GM18861 (cell line): Measurements from ENCODE around the gene NISCH.

Experiments
- ATAC-seq: cut with Tn5 transposase; IDR thresholded peaks from one replicate; pipeline ENCODE4 v1.9.1; 2021; ENCODE audit not compliant: unreplicated experiment

The NISCH gene

GRCh38 chr3:52455283-52456168, at the start of gene NISCH:
TSS of gene NISCH (plus strand) at chr3:52455604. CDS start at chr3:52455642, 38 bp downstream.
- peak; percentile 70 for ATAC-seq

DNA sequence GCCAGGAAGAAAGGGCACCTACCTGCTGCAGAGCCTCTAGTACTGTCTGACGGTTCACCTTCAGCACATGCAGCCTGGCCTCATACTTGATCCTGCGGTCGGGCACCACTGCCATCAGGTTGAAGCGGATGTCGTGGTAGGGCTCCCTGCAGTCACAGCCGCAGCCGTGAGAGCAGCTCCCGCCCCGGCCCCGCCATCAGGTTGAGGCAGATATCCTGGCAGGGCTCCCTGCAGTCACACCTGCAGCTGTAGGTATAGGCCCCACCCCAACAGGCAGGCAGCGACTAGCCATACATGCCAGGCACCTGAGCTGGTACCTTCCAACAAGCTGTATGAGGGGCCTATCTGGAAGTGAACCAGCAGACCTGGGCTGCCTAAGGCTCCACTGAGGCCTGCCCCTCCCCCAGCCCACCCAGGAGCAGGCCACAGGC, 49.2 kb upstream of the NISCH start:
- no peak for ATAC-seq

- ATAC-seq, result no peak
Measured at GRCh38 chr3:52406791-52407510, 48.5 kb upstream of the NISCH start.

GRCh38 chr3:52407779-52408178, 47.6 kb upstream of the NISCH start:
- ATAC-seq, result no peak

DNA sequence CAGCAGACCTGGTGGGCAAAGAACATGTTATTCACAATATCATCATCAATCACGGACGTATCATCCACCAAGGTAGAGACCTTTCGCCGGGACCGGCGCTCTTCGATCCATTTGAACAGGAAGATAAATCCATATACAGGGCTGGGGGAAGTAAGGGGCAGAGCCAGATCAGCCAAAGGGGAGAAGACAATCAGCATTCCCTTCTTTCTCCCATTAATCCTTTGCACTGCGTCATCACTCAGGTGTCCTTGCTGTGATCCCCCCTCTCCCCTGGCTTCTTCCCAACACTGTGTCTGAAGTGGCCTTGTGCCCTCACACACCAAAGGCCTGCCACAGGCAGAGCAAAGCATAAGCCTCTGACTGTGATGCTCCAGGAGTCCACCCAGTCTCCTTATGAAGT, 46.9 kb upstream of the NISCH start:
- ATAC-seq, result no peak

DNA sequence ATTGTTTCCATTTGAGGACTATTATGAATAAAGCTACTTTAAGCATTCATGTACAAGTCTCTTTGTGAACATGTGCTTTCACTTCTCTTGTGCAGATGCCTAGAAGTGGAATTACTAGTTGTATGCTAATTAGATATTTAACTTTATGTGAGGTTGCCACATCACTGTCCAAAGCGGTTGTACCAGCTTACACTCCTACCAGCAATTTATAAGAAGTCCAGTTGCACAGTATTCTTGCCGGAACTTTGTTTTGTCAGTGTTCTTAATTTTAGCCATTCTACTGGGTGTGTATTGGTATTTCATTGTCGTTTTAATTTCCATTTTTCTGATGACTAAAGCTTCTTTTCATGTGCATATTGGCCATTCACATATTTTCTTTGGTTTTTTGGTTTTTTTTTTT, 39.6 kb upstream of the NISCH start:
- ATAC-seq, result no peak

GRCh38 chr3:52420388-52420787, 35.0 kb upstream of the NISCH start:
- ATAC-seq, result no peak

DNA sequence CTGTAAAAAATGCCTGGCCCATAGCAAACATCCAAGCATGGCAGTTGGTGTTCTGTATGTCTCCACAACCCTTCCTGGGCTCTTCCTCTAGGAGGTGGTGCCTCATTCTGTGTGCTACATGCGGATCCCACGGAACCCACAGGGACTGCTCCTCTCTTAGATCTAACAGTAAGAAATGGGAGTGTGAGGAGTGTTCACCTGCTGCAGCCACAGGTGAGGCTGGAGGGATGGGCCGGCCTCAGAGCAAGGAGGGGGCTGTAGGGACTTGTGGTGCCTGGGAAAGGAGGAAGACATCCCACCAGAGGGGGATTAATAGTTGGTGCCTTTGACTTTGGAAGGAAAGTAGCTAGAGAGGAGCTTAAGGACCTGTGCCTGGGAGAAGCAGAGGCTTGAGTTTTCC, 32.7 kb upstream of the NISCH start:
- ATAC-seq, result no peak

GRCh38 chr3:52423173-52423572, 32.2 kb upstream of the NISCH start:
- no peak for ATAC-seq

- no peak for ATAC-seq
Measured at GRCh38 chr3:52428151-52429005, 27.0 kb upstream of the NISCH start.

GRCh38 chr3:52429031-52429430, 26.4 kb upstream of the NISCH start:
- ATAC-seq, result no peak

DNA sequence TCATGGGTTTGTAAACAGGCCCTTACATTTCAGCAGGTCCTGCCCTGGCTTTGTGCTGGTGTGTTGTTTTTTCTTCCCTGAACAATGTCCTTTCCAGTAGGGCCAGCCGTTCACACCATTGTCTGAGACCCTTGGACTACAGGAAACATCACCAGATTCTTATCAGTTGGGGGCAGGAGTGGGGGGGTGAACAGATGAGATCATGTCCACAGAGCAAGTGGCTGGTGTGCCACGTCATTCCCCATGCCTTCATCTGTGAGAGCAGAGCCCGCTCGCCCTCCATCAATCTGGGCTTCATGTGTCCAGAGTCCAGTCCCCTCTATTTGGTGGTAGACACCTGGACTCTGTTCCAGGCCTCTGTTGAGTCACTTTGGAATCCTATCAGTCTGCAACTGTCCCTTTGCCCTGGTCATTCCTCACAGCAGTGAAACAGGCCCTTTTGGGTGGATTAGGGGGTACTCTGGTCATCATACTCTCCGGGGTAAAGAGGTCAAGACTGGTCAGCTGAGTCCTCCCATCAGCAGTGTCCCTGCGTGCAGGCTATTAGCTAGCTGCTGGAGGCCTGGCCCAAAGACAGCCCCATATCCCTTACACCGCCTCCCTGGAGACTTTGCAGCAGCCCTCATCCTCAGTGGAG, 25.5 kb upstream of the NISCH start:
- ATAC-seq, result no peak

- ATAC-seq, result no peak
Measured at GRCh38 chr3:52430416-52430810, 25.0 kb upstream of the NISCH start.

- ATAC-seq, result no peak
Measured at GRCh38 chr3:52431459-52432223, 23.8 kb upstream of the NISCH start.

- no peak for ATAC-seq
Measured at GRCh38 chr3:52432225-52432624, 23.2 kb upstream of the NISCH start.

GRCh38 chr3:52432691-52433141, 22.7 kb upstream of the NISCH start:
- ATAC-seq, result no peak

GRCh38 chr3:52433328-52433995, 21.9 kb upstream of the NISCH start:
- no peak for ATAC-seq

- no peak for ATAC-seq
Measured at GRCh38 chr3:52433996-52434479, 21.4 kb upstream of the NISCH start.

DNA sequence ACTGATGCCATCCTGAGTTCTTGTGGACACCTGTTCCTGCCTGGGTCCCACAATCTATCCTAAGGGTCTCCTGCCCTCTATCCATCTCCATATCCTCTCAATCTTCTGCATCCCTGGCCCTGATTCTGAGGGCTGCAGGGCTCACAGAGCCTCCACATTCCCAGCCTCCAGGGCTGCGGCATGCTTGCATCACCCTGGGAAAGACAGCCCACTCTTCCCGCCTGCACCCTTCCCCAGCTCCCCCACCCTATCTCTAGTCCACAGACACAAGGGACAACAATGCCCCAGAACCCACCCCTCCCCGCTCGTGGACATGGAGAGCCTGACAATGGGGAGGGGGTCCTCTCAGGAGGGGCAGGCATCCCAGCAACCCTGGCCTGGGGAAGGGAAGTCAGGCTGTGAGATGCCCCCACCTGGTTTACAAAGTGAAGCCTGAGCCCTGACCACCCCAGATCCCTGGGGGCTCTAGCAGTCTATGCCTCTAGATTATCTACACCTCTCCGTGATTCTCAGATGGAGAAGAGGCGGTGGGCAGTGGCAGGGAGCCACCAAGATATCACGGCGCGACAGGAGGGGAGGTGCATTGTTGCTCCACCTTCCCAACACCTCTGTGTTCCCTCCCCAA, 20.8 kb upstream of the NISCH start:
- ATAC-seq, result no peak
